HL-60 (cell line): ENCODE data around the gene SARS2.

Experiments used
- GABPA ChIP-seq: IDR thresholded peaks from 2 replicates; pipeline ENCODE4 v1.6.1; 2012; ENCODE audit warnings: low read depth
- POLR2AphosphoS5 ChIP-seq: IDR thresholded peaks from 2 replicates; pipeline ENCODE4 v1.6.1; 2012; ENCODE audit warnings: low read depth
- SPI1 ChIP-seq: IDR thresholded peaks from 2 replicates; pipeline ENCODE4 v1.6.1; 2012; ENCODE audit warnings: low read depth, mild to moderate bottlenecking, borderline replicate concordance
- TF ChIP-seq, protein P1 (sequence below): IDR thresholded peaks from one replicate; pipeline ENCODE4 v1.5.1; 2011; ENCODE audit warnings: low read length, control low read depth, inconsistent platforms; ENCODE audit not compliant: insufficient read depth
- TF ChIP-seq, protein P2 (sequence below): IDR thresholded peaks from 2 replicates; pipeline ENCODE4 v1.6.1; 2012; ENCODE audit warnings: low read depth; ENCODE audit not compliant: insufficient replicate concordance

DNA sequence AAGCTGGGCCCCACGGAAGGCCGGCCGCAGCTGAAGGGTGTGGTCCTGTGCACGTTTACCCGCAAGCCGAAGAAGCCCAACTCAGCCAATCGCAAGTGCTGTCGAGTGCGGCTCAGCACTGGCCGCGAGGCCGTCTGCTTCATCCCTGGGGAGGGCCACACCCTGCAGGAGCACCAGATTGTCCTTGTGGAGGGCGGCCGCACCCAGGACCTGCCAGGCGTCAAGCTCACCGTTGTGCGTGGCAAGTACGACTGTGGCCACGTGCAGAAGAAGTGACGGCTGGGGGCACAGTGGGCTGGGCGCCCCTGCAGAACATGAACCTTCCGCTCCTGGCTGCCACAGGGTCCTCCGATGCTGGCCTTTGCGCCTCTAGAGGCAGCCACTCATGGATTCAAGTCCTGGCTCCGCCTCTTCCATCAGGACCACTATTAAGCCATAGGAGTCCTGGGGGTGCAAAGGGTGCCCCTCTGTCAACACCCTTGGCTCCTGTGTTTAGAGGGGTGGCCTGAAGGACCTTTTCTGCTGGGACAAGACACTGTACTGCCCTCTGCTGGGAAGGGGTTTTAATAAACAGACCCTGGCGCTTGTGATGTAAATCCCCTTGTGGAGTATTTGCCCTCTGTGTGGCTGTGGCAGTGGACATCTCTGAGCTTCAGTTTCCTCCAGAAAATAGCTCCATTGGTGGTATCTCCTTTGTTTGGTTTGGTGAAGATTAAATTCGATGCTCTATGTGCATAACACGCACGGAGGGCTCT is 2.0 kb upstream of the SARS2 start:
- TF ChIP-seq, protein P1, sequence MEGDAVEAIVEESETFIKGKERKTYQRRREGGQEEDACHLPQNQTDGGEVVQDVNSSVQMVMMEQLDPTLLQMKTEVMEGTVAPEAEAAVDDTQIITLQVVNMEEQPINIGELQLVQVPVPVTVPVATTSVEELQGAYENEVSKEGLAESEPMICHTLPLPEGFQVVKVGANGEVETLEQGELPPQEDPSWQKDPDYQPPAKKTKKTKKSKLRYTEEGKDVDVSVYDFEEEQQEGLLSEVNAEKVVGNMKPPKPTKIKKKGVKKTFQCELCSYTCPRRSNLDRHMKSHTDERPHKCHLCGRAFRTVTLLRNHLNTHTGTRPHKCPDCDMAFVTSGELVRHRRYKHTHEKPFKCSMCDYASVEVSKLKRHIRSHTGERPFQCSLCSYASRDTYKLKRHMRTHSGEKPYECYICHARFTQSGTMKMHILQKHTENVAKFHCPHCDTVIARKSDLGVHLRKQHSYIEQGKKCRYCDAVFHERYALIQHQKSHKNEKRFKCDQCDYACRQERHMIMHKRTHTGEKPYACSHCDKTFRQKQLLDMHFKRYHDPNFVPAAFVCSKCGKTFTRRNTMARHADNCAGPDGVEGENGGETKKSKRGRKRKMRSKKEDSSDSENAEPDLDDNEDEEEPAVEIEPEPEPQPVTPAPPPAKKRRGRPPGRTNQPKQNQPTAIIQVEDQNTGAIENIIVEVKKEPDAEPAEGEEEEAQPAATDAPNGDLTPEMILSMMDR = no peak
- TF ChIP-seq, protein P2, sequence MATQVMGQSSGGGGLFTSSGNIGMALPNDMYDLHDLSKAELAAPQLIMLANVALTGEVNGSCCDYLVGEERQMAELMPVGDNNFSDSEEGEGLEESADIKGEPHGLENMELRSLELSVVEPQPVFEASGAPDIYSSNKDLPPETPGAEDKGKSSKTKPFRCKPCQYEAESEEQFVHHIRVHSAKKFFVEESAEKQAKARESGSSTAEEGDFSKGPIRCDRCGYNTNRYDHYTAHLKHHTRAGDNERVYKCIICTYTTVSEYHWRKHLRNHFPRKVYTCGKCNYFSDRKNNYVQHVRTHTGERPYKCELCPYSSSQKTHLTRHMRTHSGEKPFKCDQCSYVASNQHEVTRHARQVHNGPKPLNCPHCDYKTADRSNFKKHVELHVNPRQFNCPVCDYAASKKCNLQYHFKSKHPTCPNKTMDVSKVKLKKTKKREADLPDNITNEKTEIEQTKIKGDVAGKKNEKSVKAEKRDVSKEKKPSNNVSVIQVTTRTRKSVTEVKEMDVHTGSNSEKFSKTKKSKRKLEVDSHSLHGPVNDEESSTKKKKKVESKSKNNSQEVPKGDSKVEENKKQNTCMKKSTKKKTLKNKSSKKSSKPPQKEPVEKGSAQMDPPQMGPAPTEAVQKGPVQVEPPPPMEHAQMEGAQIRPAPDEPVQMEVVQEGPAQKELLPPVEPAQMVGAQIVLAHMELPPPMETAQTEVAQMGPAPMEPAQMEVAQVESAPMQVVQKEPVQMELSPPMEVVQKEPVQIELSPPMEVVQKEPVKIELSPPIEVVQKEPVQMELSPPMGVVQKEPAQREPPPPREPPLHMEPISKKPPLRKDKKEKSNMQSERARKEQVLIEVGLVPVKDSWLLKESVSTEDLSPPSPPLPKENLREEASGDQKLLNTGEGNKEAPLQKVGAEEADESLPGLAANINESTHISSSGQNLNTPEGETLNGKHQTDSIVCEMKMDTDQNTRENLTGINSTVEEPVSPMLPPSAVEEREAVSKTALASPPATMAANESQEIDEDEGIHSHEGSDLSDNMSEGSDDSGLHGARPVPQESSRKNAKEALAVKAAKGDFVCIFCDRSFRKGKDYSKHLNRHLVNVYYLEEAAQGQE = no peak
- TF ChIP-seq POLR2AphosphoS5 = no peak
- TF ChIP-seq SPI1 = no peak
- TF ChIP-seq GABPA = no peak
